HepG2 (cell line): ENCODE data around the gene PLEKHB1. TPM values are rescaled to one million over a fixed set of nuclear protein-coding genes. Genes with fewer than 3 reads are reported as not detected.

ENCODE experiments used
- ATAC-seq: fragments of 200-7000 bp; cut with Tn5 transposase; 3 replicates; pipeline ENCODE4 v1.9.1; 2020; ENCODE audit warnings: mild to moderate bottlenecking, moderate library complexity
- BruUV-seq: library from RNA; stranded (reverse); fragments of 400-500 nt; replicated peaks from 2 replicates; lab custom pipeline; 2021; lab: Mats Ljungman, UMichigan
- CTCF ChIA-PET: fragments of 300-600 bp; formaldehyde crosslinking; extraction: SDS; loops from one replicate; lab custom pipeline; 2021; ENCODE audit warnings: low total read pairs, inconsistent platforms, low intra/inter-chr PET ratio; lab: Yijun Ruan, JAX
- POLR2A ChIA-PET: fragments of 350-600 bp; sonication (Branson Sonifier 250); formaldehyde crosslinking; loops from one replicate; lab custom pipeline; 2020; ENCODE audit warnings: antibody characterized with exemption, inconsistent platforms; lab: Yijun Ruan, JAX
- DNase-seq: peaks from one replicate; pipeline ENCODE4 v3.0.0-alpha.2; 2015; ENCODE audit warnings: low spot score
- FAIRE-seq: peaks from 3 replicates; lab custom pipeline; 2011; peaks lifted over from hg19 to GRCh38; lab: Jason Lieb, UNC
- H2AFZ ChIP-seq: one replicate; pipeline ENCODE4 v1.6.1; 2011; ENCODE audit warnings: low read length, inconsistent platforms
- H3K27ac ChIP-seq: fragments of 300-600 bp; 3 replicates; pipeline ENCODE4 v1.8.0; 2011; ENCODE audit warnings: mixed run types, mild to moderate bottlenecking, mixed read lengths, low read length, inconsistent platforms; ENCODE audit not compliant: insufficient read depth; ENCODE audit errors: extremely low read length
- H3K27me3 ChIP-seq, 2 experiments: fragments of 200-600 bp in 1 of 2; 2 replicates in 1 of 2; 3 replicates in 1 of 2; pipeline versions ENCODE4 v1.6.0 to v1.8.0; 2011; ENCODE audit warnings: low read length in 2 of 2, mild to moderate bottlenecking in 2 of 2, moderate library complexity in 2 of 2, inconsistent platforms in 1 of 2; ENCODE audit not compliant: insufficient read depth in 2 of 2, control insufficient read depth in 1 of 2
- H3K36me3 ChIP-seq, 2 experiments: fragments of 200-600 bp in 1 of 2; replicated peaks in 1 of 2; 2 replicates in 1 of 2; 3 replicates in 1 of 2; pipeline versions ENCODE4 v1.5.1 to v1.8.0; 2011; ENCODE audit warnings: low read length in 2 of 2, inconsistent platforms in 1 of 2; ENCODE audit not compliant: insufficient read depth in 2 of 2, control insufficient read depth in 1 of 2
- H3K4me1 ChIP-seq: 2 replicates; pipeline ENCODE4 v1.5.1; 2012; ENCODE audit warnings: low read length, inconsistent platforms; ENCODE audit not compliant: insufficient read depth
- H3K4me2 ChIP-seq: 2 replicates; pipeline ENCODE4 v1.6.0; 2011; ENCODE audit warnings: low read depth, low read length, inconsistent platforms
- H3K4me3 ChIP-seq, 3 experiments: fragments of 200-600 bp in 1 of 3; sonication (generic), shearing (Covaris generic) in 1 of 3; replicated peaks in 1 of 3; 2 replicates each; pipeline ENCODE4 v1.5.1; 2011 to 2016; ENCODE audit warnings: low read length in 3 of 3, inconsistent platforms in 2 of 3, low read depth in 2 of 3, mild to moderate bottlenecking in 2 of 3, control low read depth in 1 of 3, mixed read lengths in 1 of 3; ENCODE audit not compliant: insufficient read depth in 1 of 3
- H3K79me2 ChIP-seq: one replicate; pipeline ENCODE4 v1.6.1; 2011; ENCODE audit warnings: low read length, inconsistent platforms; ENCODE audit not compliant: insufficient read depth
- H3K9ac ChIP-seq: 2 replicates; pipeline ENCODE4 v1.6.0; 2011; ENCODE audit warnings: mild to moderate bottlenecking, low read depth, low read length, inconsistent platforms; ENCODE audit not compliant: insufficient read depth
- H3K9me3 ChIP-seq: 2 replicates; pipeline ENCODE4 v1.5.1; 2012; ENCODE audit warnings: mild to moderate bottlenecking, low read length
- H4K20me1 ChIP-seq: 2 replicates; pipeline ENCODE4 v1.6.0; 2011; ENCODE audit warnings: inconsistent platforms, mild to moderate bottlenecking, low read length, moderate library complexity; ENCODE audit not compliant: insufficient read depth
- EHMT2 ChIP-seq: fragments of 200-600 bp; sonication (generic); IDR thresholded peaks from 2 replicates; pipeline ENCODE4 v1.7.0; 2017; ENCODE audit warnings: antibody characterized with exemption, low read depth, low read length, borderline replicate concordance
- ETV6 ChIP-seq: sonication (generic); formaldehyde crosslinking; conservative IDR thresholded peaks from 2 replicates; pipeline ENCODE4 v1.4.0; 2020; ENCODE audit warnings: missing genetic modification reagents
- FOXA3 ChIP-seq: IDR thresholded peaks from 2 replicates; pipeline ENCODE4 v1.6.1; 2016; ENCODE audit warnings: missing genetic modification reagents, missing compliant biosample characterization
- HNRNPLL ChIP-seq: fragments of 200-400 bp; formaldehyde crosslinking; IDR thresholded peaks from 2 replicates; pipeline ENCODE4 v1.6.1; 2017; ENCODE audit warnings: mild to moderate bottlenecking, low read depth, low read length; ENCODE audit not compliant: poor library complexity, severe bottlenecking
- KLF13 ChIP-seq: sonication (generic); formaldehyde crosslinking; IDR thresholded peaks from 2 replicates; pipeline ENCODE4 v1.4.0; 2020; ENCODE audit warnings: mild to moderate bottlenecking, missing genetic modification reagents
- MTERF4 ChIP-seq: sonication (generic); formaldehyde crosslinking; IDR thresholded peaks from 2 replicates; pipeline ENCODE4 v1.8.0; 2023; ENCODE audit warnings: mild to moderate bottlenecking, missing genetic modification reagents
- ONECUT2 ChIP-seq: sonication (generic); formaldehyde crosslinking; IDR thresholded peaks from 2 replicates; pipeline ENCODE4 v1.4.0; 2020; ENCODE audit warnings: missing genetic modification reagents
- SOX6 ChIP-seq, 2 experiments: fragments of 450-650 bp in 1 of 2; sonication (generic) in 1 of 2; formaldehyde crosslinking in 1 of 2; IDR thresholded peaks; 2 replicates each; pipeline versions ENCODE4 v1.4.0 to v1.6.1; 2017 to 2020; ENCODE audit warnings: antibody characterized with exemption in 1 of 2, mild to moderate bottlenecking in 1 of 2, missing genetic modification reagents in 1 of 2
- YEATS2 ChIP-seq: sonication (generic); formaldehyde crosslinking; IDR thresholded peaks from 2 replicates; pipeline ENCODE4 v1.4.0; 2020; ENCODE audit warnings: missing genetic modification reagents, borderline replicate concordance
- ZFP91 ChIP-seq: sonication (generic); formaldehyde crosslinking; IDR thresholded peaks from 2 replicates; pipeline ENCODE4 v1.9.0; 2022; ENCODE audit warnings: missing genetic modification reagents, mild to moderate bottlenecking, borderline replicate concordance
- ZMYM2 ChIP-seq: sonication (generic); formaldehyde crosslinking; IDR thresholded peaks from 2 replicates; pipeline ENCODE4 v1.8.0; 2022; ENCODE audit warnings: mild to moderate bottlenecking, missing genetic modification reagents
- ZNF260 ChIP-seq: sonication (generic); formaldehyde crosslinking; IDR thresholded peaks from 2 replicates; pipeline ENCODE4 v1.4.0; 2020; ENCODE audit warnings: missing genetic modification reagents, low read depth, mild to moderate bottlenecking, borderline replicate concordance
- ZNF501 ChIP-seq: sonication (generic); formaldehyde crosslinking; IDR thresholded peaks from 2 replicates; pipeline ENCODE4 v1.5.1; 2020; ENCODE audit warnings: mild to moderate bottlenecking, moderate library complexity, missing genetic modification reagents
- ZNF577 ChIP-seq: sonication (generic); formaldehyde crosslinking; IDR thresholded peaks from 2 replicates; pipeline ENCODE4 v1.4.0; 2020; ENCODE audit warnings: mild to moderate bottlenecking, low read depth, missing genetic modification reagents, borderline replicate concordance
- WGBS: methylation state at CpG from one replicate; pipeline ENCODE4 v1.1.6; 2017; ENCODE audit warnings: low lambda C conversion rate; 5-methylcytosine and 5-hydroxymethylcytosine counted together
- in situ Hi-C: cut with HindIII; loops from 2 replicates; pipeline ENCODE4 v1.10.0; 2017; ENCODE audit warnings: low pct_unique_long_range_greater_than_20kb; ENCODE audit not compliant: extremely low pct_ligation_motif_present
- intact Hi-C: fragments of 100-400 bp; cut with micrococcal nuclease; formaldehyde crosslinking; loops from one replicate; pipeline ENCODE4 v1.10.0; 2022; ENCODE audit not compliant: unreplicated experiment
- polyA plus RNA-seq, 8 experiments: library from polyadenylated mRNA; depleted of rRNA in 3 of 8; stranded (reverse) in 7 of 8; unstranded in 1 of 8; fragments of >200 nt; fragmentation: Illumina TruSeq in 4 of 8; extraction: Trizol in 4 of 8; gene quantifications; 2 replicates each; pipeline versions ENCODE4 v1.2.1 to v1.2.3, GENCODE V29; 2011 to 2016; ENCODE audit warnings: low read depth in 4 of 8, missing spikeins in 1 of 8, mixed read lengths in 1 of 8; ENCODE audit not compliant: insufficient read depth in 1 of 8
- total RNA-seq, 5 experiments: library from RNA; depleted of rRNA; stranded (reverse); fragments of >200 nt; fragmentation: Illumina TruSeq; extraction: Trizol; gene quantifications; 2 replicates each; pipeline ENCODE4 v1.2.3, GENCODE V29; 2016; ENCODE audit warnings: low read depth in 1 of 5

PLEKHB1 gene
- total and polyA plus RNA-seq, 2 of the 13 experiments (the other 11 are each of a cell fraction or from before 2014, with no cell fraction given), result 68.0 to 99.3 TPM

GRCh38 chr11:73614591-73614990 is 31.8 kb upstream of the PLEKHB1 start:
- H3K9me3 ChIP-seq, result no peaks in the 10 kb centered on the region
- TF ChIP-seq ETV6 (CRISPR knock-in tag), result no peak
- no peak for TF ChIP-seq EHMT2
- no peak for TF ChIP-seq YEATS2 (CRISPR knock-in tag)
- no peak for TF ChIP-seq FOXA3 (CRISPR knock-in tag)
- no peak for TF ChIP-seq ONECUT2 (CRISPR knock-in tag)
- TF ChIP-seq SOX6 (IDR thresholded peaks at IDR 0.05), result no peak
- TF ChIP-seq SOX6 (CRISPR knock-in tag; IDR thresholded peaks at IDR 0.05), result no peak
- TF ChIP-seq ZNF260 (CRISPR knock-in tag), result no peak
- intact Hi-C loops (no loop called here), in situ Hi-C loops (no loop called here)
- BruUV-seq, result no TSS peak
- ChIA-PET POLR2A (no interaction called here), CTCF (no interaction called here)
- H3K4me3 ChIP-seq, result no peak overlapping the region
- no peaks in the 10 kb centered on the region for H3K79me2 ChIP-seq
- H3K4me2 ChIP-seq, result no peak overlapping the region
- DNase-seq (no peak), FAIRE-seq (no peak), ATAC-seq (no peak)
- H3K36me3 ChIP-seq, result no peaks in the 10 kb centered on the region
- H2AFZ ChIP-seq, result no peak overlapping the region
- H3K4me1 ChIP-seq, result no peaks in the 10 kb centered on the region
- H3K9ac ChIP-seq, result no peak overlapping the region
- no peak overlapping the region for H3K27ac ChIP-seq
- 0 out of 5 replicates have a peak, but pooled peaks cover 0 to 5% of the 10 kb centered on the region in 2 experiments for H3K27me3 ChIP-seq
- H4K20me1 ChIP-seq, result no peaks in the 10 kb centered on the region

GRCh38 chr11:73622926-73623593 is 23.3 kb upstream of the PLEKHB1 start:
- FAIRE-seq, result no peak
- H3K36me3 ChIP-seq, result no peaks in the 10 kb centered on the region
- intact Hi-C loops, result loop anchor here (10.0 kb wide), 1 partner anchor 218 kb away; no protein-coding TSS in a partner anchor
- H3K27me3 ChIP-seq, result 0 out of 5 replicates have a peak, but pooled peaks cover 0 to 6% of the 10 kb centered on the region in 2 experiments
- H3K9ac ChIP-seq, result no peak overlapping the region
- peaks cover 7% of the 10 kb centered on the region; the same call in 1 of the 2 replicates for H3K4me1 ChIP-seq
- DNase-seq, result no peak
- no peak overlapping the region for H3K4me2 ChIP-seq
- H3K27ac ChIP-seq, result no peak overlapping the region
- no peak for ATAC-seq
- H3K4me3 ChIP-seq, result no peak overlapping the region
- no peaks in the 10 kb centered on the region for H3K9me3 ChIP-seq
- no peak overlapping the region for H2AFZ ChIP-seq
- BruUV-seq, result no TSS peak
- 47% methylated on average over 4 of the region's 4 CpGs for WGBS
- in situ Hi-C loops, result loop anchor here (10.0 kb wide), 1 partner anchor 218 kb away; no protein-coding TSS in a partner anchor
- ChIA-PET POLR2A (no interaction called here), CTCF (interaction anchor here (3.8 kb wide), 1 partner anchor 38 kb away, joined by 59 read pairs; no protein-coding TSS in a partner anchor)
- no peaks in the 10 kb centered on the region for H4K20me1 ChIP-seq
- H3K79me2 ChIP-seq, result no peaks in the 10 kb centered on the region
- no peak for TF ChIP-seq ZMYM2 (CRISPR knock-in tag)
- TF ChIP-seq KLF13 (CRISPR knock-in tag), result no peak
- TF ChIP-seq ZFP91, result no peak
- no peak for TF ChIP-seq MTERF4 (CRISPR knock-in tag)
- TF ChIP-seq ZNF577 (CRISPR knock-in tag), result no peak
- TF ChIP-seq HNRNPLL, result no peak
- TF ChIP-seq ZNF501 (CRISPR knock-in tag), result no peak
